Lower leg skin (tissue), 3 donors: ENCODE data around the gene SHISA4.

ENCODE experiments used
- POLR2A ChIP-seq, 2 donors: fragments of 450-650 bp; IDR thresholded peaks; one replicate each; pipeline ENCODE4 v1.6.1; 2016 to 2017; ENCODE audit warnings: antibody characterized with exemption in 2 of 2, mild to moderate bottlenecking in 1 of 2, moderate library complexity in 1 of 2
- TF ChIP-seq, protein P1 (sequence below), 3 donors: fragments of 450-650 bp; IDR thresholded peaks; one replicate each; pipeline ENCODE4 v1.5.1; 2016; ENCODE audit warnings: antibody characterized with exemption in 3 of 3, mild to moderate bottlenecking in 3 of 3, moderate library complexity in 2 of 3

DNA sequence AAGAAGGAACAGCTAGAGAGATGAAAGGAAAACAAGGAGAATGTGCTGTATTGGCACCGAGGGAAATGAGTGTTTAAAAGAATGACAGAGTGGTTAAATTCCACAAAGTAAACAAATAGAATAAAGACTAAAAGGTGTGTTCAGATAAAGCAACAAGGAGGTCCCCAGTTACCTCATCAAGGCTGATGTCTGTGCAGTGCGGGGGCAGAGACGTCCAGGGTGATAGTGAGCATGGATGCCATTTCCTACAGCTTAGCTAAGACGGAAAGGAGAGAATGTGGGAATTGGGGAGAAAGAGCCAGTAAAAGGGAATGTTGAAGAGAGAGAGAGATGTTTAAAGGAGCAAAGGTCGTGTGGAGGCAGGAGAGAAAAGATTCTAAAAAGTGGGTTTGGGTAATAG, 42.1 kb downstream of the SHISA4 start:
- TF ChIP-seq, protein P1, sequence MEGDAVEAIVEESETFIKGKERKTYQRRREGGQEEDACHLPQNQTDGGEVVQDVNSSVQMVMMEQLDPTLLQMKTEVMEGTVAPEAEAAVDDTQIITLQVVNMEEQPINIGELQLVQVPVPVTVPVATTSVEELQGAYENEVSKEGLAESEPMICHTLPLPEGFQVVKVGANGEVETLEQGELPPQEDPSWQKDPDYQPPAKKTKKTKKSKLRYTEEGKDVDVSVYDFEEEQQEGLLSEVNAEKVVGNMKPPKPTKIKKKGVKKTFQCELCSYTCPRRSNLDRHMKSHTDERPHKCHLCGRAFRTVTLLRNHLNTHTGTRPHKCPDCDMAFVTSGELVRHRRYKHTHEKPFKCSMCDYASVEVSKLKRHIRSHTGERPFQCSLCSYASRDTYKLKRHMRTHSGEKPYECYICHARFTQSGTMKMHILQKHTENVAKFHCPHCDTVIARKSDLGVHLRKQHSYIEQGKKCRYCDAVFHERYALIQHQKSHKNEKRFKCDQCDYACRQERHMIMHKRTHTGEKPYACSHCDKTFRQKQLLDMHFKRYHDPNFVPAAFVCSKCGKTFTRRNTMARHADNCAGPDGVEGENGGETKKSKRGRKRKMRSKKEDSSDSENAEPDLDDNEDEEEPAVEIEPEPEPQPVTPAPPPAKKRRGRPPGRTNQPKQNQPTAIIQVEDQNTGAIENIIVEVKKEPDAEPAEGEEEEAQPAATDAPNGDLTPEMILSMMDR (IDR thresholded peaks at IDR 0.05) = no peak
- no peak for TF ChIP-seq POLR2A (IDR thresholded peaks at IDR 0.05)
